Lung (tissue), 12 donors: ENCODE measurements around the gene ZSWIM5. TPM values are rescaled to one million over a fixed set of nuclear protein-coding genes. Genes with fewer than 3 reads are reported as not detected.

Source experiments
- ATAC-seq: fragments of 200-7000 bp; cut with Tn5 transposase; one replicate; pipeline ENCODE4 v1.9.1; 2020; ENCODE audit warnings: moderate number of reproducible peaks; ENCODE audit not compliant: insufficient read depth, low FRiP score
- DNase-seq, 3 donors: peaks; one replicate each; pipeline ENCODE4 v3.0.0-alpha.2; 2013 to 2017
- H3K27ac ChIP-seq, 2 donors: one replicate each; pipeline ENCODE4 v1.5.1; 2013; ENCODE audit warnings: mild to moderate bottlenecking in 2 of 2, moderate library complexity in 2 of 2, control low read depth in 1 of 2, inconsistent platforms in 1 of 2, low read depth in 1 of 2, low read length in 1 of 2
- H3K27me3 ChIP-seq, 3 donors: one replicate each; pipeline ENCODE4 v1.5.1; 2013; ENCODE audit warnings: low read length in 2 of 3; ENCODE audit not compliant: control insufficient read depth in 3 of 3, insufficient read depth in 3 of 3
- H3K36me3 ChIP-seq, 4 donors: one replicate each; pipeline ENCODE4 v1.5.1; 2013; ENCODE audit warnings: low read length in 4 of 4, mild to moderate bottlenecking in 1 of 4, moderate library complexity in 1 of 4; ENCODE audit not compliant: control insufficient read depth in 4 of 4, insufficient read depth in 4 of 4
- H3K4me1 ChIP-seq, 5 donors: one replicate each; pipeline ENCODE4 v1.5.1; 2013; ENCODE audit warnings: low read length in 5 of 5, mild to moderate bottlenecking in 2 of 5, moderate library complexity in 1 of 5; ENCODE audit not compliant: control insufficient read depth in 5 of 5, insufficient read depth in 5 of 5
- H3K4me3 ChIP-seq: one replicate; pipeline ENCODE4 v1.5.1; 2013; ENCODE audit warnings: mild to moderate bottlenecking, control low read depth, moderate library complexity
- H3K9ac ChIP-seq, 2 donors: one replicate each; pipeline ENCODE4 v1.5.1; 2013; ENCODE audit warnings: low read length in 2 of 2, control low read depth in 1 of 2; ENCODE audit not compliant: insufficient read depth in 1 of 2
- H3K9me3 ChIP-seq, 4 donors: one replicate each; pipeline ENCODE4 v1.5.1; 2013; ENCODE audit warnings: low read length in 3 of 4, mild to moderate bottlenecking in 1 of 4, moderate library complexity in 1 of 4; ENCODE audit not compliant: control insufficient read depth in 4 of 4, insufficient read depth in 3 of 4
- WGBS, 2 donors: extraction: QIAGEN DNeasy Blood & Tissue Kit; methylation state at CpG; one replicate each; pipeline ENCODE4 v1.1.7; 2013; 5-methylcytosine and 5-hydroxymethylcytosine counted together
- polyA plus RNA-seq, 2 donors: library from polyadenylated mRNA; stranded (reverse); fragments of 200-250 nt; gene quantifications; one replicate each; pipeline ENCODE4 v1.2.1, GENCODE V29; 2013
- total RNA-seq, 2 donors: library from RNA; depleted of rRNA in 1 of 2; stranded (reverse); fragments of >200 nt in 1 of 2; gene quantifications; one replicate each; pipeline ENCODE4 v1.2.1, GENCODE V29; 2014 to 2021
- TF ChIP-seq, protein P1 (sequence below): IDR thresholded peaks from 2 replicates; pipeline ENCODE4 v1.5.1; 2012; ENCODE audit warnings: mild to moderate bottlenecking; ENCODE audit errors: control extremely low read depth, extremely low read depth
- donor health status: control.
- donor health status: control.
- donor health status: Bipolar disorder and iron deficiency.
- donor health status: healthy.
- donor health status: DM: yes; HTN: yes; CAD: no.

The ZSWIM5 gene
- total and polyA plus RNA-seq, 4 donors: 0.96 to 3.8 (median 2.1) TPM

GRCh38 chr1:45059829-45060228 is 146.6 kb downstream of the ZSWIM5 start:
- 73 to 89% methylated on average over 2 of the region's 2 CpGs for WGBS, 2 donors
- TF ChIP-seq, protein P1, sequence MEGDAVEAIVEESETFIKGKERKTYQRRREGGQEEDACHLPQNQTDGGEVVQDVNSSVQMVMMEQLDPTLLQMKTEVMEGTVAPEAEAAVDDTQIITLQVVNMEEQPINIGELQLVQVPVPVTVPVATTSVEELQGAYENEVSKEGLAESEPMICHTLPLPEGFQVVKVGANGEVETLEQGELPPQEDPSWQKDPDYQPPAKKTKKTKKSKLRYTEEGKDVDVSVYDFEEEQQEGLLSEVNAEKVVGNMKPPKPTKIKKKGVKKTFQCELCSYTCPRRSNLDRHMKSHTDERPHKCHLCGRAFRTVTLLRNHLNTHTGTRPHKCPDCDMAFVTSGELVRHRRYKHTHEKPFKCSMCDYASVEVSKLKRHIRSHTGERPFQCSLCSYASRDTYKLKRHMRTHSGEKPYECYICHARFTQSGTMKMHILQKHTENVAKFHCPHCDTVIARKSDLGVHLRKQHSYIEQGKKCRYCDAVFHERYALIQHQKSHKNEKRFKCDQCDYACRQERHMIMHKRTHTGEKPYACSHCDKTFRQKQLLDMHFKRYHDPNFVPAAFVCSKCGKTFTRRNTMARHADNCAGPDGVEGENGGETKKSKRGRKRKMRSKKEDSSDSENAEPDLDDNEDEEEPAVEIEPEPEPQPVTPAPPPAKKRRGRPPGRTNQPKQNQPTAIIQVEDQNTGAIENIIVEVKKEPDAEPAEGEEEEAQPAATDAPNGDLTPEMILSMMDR: no peak
- no peak overlapping the region for H3K27ac ChIP-seq
- no peaks in the 10 kb centered on the region for H3K27me3 ChIP-seq
- H3K36me3 ChIP-seq: peaks cover 0 to 1% (median 0%) of the 10 kb centered on the region in 4 donors
- no peak for ATAC-seq
- H3K9ac ChIP-seq: no peak overlapping the region
- no peak overlapping the region for H3K4me3 ChIP-seq
- H3K9me3 ChIP-seq: no peaks in the 10 kb centered on the region
- peaks cover 0 to 1% (median 0%) of the 10 kb centered on the region in 5 donors for H3K4me1 ChIP-seq
- DNase-seq: peak in 2 of 3 donors; percentile 6 to 36

- Histone ChIP-seq H3K9me3 (no peaks in the 10 kb centered on the region), H3K9ac (no peak overlapping the region), H3K27ac (no peak overlapping the region), H3K4me3 (no peak overlapping the region), H3K4me1 (peaks cover 0 to 1% (median 0%) of the 10 kb centered on the region in 5 donors), H3K27me3 (no peaks in the 10 kb centered on the region), H3K36me3 (peaks cover 0 to 1% (median 0%) of the 10 kb centered on the region in 4 donors)
- DNase-seq (no peak), ATAC-seq (no peak)
- 89 to 100% methylated on average over 1 of the region's 1 CpG for WGBS, 2 donors
- TF ChIP-seq, protein P1: no peak
These were observed 148.9 kb downstream of the ZSWIM5 start for GRCh38 chr1:45057542-45057941.

- WGBS, 2 donors: 51 to 69% methylated on average over 2 of the region's 2 CpGs
- ATAC-seq (no peak), DNase-seq (peak in 2 of 3 donors; percentile 11 to 35)
- Histone ChIP-seq H3K27me3 (no peaks in the 10 kb centered on the region), H3K27ac (no peak overlapping the region), H3K4me3 (no peak overlapping the region), H3K9ac (no peak overlapping the region), H3K9me3 (no peaks in the 10 kb centered on the region), H3K36me3 (no peaks in the 10 kb centered on the region), H3K4me1 (peaks cover 0 to 4% (median 0%) of the 10 kb centered on the region in 5 donors)
- TF ChIP-seq, protein P1: no peak
These were observed 155.2 kb downstream of the ZSWIM5 start for GRCh38 chr1:45051005-45051772.

DNA sequence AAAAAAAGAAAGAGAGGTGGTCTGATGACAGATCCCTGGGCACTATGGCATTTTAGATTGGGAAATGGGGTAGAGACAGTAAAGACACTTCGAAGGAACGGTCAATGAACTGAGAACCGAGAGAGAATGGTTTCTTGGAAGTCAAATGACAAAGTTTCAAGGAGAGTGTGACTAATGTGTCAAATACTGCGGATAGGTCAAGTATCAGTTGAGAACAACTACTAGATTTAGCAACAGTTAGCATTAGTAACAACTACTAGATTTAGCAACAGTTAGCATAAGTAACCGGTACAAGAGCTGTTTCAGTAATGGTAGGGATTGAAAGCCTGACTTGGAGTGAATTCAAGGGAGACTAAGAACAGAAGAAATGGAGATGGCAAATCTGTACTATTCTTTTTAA is 159.4 kb downstream of the ZSWIM5 start:
- Histone ChIP-seq H3K4me3 (no peak overlapping the region), H3K9ac (no peak overlapping the region), H3K4me1 (peaks cover 0 to 4% (median 0%) of the 10 kb centered on the region in 5 donors), H3K27ac (no peak overlapping the region), H3K27me3 (no peaks in the 10 kb centered on the region), H3K9me3 (no peaks in the 10 kb centered on the region), H3K36me3 (no peaks in the 10 kb centered on the region)
- DNase-seq (no peak), ATAC-seq (peak; percentile 34)
- TF ChIP-seq, protein P1: no peak
- 73 to 94% methylated on average over 5 of the region's 5 CpGs for WGBS, 2 donors
